Cerebellar cortex (tissue), 1 donor: ENCODE measurements around the gene EXOC3.
"Not testable (repeated sequence)": the region's sequence is repeated elsewhere in the genome, so short reads cannot be mapped to it uniquely, and the experiment has no call there.

Experiments used
- DNase-seq: peaks from one replicate; pipeline ENCODE4 v3.0.0-alpha.2; 2015; ENCODE audit warnings: low spot score

EXOC3 gene

DNA sequence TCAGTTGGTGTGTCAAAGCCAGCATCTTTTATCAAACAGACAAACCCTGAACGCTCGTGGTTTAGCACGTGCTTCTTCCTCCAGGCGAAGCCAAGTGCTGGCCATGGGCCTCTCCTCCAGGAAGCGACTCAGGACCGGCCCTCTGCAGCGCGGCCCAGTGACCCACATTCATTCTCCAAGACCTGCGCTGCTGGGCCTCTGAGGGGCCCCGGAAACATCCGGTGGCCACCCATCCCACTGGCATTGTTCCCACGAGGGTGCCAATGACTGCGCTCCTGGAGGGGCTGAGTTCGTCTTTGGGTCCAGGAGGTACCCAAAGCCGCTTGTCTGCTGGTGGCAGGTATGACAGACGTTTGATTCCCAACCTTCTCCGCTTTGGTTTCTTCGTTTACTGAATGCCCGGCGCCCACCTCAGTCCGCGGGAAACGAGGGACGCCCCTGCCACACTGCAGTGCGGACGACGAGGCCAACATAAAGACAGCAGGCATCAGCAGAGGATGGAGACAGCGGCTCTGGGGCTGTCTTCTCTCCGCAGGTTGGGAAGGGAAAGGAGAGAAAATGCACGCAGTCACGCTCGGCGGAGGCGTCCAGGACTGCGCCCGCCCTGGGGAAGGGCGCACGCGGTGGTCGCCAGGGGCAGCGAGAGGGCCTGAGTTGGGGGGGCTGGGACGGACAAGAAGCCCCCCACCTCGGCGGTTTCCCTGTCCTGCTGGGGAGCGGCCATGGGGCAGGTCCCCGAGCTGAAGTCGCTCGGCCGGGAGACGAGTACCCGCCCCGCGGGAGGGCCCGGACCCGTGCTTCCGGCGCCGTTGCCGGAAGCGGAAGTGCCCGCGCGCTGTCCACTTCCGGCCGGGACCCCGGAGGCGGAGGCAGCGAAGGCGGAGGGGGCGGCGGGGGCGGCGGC is at the start of gene EXOC3:
Gene EXOC3, plus strand, starts transcription at position 842 of the 904 bp plus-strand sequence. CDS start 3,030 bp downstream, outside the sequence.
- peak; percentile 58 for DNase-seq

DNA sequence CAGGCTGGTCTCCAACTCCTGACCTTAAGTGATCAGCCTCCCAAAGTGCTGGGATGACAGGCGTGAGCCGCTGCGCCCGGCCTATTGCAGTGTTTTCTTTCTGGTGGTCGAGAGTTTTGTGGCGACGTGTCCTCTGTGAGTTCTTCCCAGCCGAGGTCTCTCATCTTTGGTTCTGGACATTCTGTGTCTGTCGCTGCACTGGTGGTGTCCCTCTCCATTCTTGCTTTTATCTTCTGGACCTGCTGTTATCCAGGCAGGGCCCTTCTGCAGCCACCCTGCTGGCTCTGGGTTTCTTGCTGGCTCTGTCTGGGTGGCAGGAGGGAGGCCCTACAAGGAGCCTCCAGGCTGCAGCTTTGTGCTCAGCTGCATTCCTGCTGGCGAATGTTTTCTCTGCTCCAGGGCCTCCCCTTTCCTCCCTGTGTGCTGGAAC is 49.1 kb upstream of the EXOC3 start:
- DNase-seq = no peak

DNA sequence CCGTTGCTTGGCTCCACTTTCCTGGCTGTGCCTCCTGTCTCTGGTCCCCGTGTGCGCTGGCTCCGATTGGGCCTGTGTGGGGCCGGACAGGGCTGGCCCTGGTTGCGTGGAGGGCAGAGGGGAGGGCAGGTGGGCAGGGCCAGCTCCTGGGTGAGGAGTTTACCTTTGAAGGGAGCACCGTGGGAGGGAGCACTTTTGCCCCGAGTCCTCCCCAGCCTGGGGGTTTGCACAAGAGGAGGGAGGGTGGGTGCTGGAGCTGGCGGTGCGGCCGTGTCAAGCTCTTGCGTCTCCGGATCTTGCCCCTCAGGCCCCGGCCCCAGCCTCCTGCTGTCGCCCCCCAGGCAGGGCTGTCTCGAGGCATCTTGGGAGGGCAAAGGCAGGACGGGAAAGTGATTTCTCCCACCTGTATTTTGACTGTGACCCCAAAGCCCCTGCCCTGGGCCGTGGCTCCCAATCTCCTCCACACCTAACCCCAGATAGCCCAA is 48.3 kb upstream of the EXOC3 start:
- no peak for DNase-seq

DNA sequence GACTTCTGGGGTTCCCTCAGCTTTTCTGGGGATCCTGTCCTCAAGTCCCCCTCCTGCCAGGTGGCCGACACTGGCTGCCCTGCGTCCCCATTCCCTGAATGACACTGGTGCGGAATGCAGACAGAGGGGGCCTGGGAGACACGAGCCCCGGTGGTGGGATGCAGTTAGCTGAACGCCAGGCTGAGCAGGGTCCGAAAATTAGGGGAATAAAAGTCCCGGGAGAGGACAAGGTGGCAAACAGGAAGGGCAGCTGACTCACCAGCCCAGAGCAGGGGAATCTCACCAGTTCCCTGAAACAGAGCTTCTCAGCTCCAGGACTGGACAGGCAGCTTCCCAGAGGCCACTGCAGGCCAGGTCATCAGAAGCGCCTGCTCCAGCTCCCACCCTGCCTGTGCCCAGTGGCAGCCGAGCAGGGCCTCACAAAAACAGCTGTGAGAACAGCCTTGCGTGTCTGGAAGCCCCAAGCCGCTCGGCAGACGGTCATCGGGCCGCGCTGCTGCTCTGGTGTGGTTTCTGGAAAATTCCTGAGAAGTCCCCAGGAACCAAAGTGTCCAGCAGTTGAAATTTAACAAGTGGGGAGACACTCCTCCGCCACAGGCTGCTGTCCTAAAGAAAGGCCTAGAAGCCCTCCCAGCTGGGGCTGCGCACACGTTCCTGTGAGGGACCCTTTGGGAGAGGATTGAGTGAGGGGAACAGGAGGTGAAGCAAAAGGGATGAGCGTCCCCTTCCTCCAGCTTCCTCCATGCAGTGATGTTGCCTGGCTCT is 47.6 kb upstream of the EXOC3 start:
- DNase-seq = no peak

DNA sequence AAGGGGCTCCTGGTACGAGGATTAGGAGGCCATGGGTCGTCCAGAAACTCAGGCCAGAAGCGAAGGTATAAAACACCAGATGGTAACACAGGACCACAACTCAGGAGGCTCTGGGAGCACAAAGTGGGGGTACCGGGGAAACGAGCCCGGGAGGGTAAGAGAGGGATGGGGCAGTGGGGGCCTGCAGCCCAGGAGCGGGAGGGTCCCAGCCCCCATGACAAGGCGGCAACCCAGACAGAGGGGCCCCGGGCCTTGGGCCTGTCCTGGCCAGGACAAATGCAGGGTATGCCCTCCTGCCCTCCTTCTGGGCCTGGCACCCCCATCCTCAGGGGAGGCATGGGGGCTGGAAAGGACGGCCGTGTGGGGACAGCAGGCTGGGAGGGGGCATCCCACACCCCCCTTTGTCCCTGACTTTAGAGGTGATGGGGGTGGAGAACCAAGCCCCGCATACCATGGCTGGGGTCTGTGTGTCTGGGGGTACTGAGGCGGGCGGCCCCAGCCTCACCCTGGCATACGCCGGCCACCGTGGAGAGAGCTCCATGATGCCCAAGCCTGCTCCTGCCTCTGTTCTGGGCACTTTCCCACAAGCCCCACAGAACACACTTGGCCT is 47.0 kb upstream of the EXOC3 start:
- no peak for DNase-seq

DNA sequence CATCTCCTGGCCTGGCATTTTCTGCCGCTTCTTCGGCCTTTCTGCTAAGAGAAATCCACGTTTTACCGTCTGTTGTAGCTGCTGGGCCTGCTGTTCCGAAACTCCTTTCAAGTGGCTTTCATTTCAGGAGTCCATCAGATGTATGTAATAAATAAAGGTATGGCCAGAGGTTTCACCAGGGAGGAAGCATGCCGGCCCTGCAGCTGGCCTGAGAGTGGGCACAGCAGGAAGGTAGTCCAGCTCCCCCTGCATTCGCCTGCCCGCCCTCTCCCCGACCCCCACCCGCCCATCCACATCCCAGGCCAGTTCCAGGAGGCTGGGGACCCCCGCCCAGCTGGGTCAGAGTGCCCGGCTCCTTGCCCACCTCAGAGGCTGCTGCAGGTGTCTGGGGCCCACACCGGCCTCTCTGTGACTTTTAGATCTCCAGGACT is 46.4 kb upstream of the EXOC3 start:
- no peak for DNase-seq

DNA sequence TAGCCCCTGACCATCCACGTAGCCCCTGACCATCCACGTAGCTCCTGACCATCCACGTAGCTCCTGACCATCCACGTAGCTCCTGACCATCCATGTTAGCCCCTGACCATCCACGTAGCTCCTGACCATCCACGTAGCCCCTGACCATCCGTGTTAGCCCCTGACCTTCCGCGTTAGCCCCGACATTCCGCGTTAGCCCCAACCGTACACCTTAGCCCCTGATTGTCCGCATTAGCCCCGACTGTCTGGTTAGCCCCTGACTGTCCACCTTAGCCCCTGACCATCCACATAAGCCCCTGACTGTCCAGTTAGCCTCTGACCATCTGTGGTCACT is 44.9 kb upstream of the EXOC3 start:
- not testable (repeated sequence) for DNase-seq

DNA sequence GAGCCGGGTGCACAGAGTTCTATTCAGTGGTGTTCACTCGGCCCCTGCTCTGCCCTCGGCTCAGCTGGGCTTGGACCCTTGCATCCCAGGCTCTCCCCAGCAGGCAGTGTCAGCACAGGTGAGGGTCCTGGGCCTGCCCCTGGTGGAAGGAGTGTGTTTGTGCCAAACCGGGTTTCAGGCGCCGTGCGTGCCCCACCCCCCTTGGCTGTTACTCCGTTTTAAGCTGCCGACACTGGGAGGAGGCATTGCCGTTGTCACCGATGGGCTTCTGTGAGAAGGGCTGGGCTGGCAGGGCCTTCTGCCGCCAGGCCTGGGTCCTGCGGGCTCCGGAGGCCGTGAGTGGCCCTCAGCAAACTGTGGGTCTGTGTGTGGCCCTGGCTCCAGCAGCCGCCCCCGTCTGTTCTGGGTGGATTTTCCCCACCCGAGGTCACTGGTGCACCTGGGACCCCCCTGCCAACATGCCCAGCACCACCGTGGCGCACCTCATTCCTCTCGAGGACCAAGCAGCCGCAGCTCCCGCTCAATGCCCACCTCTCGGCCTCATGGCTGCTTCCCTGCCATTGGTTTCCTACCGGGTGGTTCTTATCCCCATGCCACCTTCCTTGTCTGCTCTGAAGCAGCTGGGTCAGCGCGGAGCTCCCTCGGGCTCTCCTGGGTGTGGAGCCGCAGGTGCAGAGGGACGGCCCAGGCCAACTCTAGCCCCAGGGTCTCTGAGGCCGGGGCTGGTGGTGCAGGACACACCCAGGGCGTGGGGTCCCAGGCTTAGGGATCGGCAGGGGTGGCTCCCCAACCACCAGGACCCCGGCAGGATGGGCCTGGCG is 44.3 kb upstream of the EXOC3 start:
- no peak for DNase-seq

DNA sequence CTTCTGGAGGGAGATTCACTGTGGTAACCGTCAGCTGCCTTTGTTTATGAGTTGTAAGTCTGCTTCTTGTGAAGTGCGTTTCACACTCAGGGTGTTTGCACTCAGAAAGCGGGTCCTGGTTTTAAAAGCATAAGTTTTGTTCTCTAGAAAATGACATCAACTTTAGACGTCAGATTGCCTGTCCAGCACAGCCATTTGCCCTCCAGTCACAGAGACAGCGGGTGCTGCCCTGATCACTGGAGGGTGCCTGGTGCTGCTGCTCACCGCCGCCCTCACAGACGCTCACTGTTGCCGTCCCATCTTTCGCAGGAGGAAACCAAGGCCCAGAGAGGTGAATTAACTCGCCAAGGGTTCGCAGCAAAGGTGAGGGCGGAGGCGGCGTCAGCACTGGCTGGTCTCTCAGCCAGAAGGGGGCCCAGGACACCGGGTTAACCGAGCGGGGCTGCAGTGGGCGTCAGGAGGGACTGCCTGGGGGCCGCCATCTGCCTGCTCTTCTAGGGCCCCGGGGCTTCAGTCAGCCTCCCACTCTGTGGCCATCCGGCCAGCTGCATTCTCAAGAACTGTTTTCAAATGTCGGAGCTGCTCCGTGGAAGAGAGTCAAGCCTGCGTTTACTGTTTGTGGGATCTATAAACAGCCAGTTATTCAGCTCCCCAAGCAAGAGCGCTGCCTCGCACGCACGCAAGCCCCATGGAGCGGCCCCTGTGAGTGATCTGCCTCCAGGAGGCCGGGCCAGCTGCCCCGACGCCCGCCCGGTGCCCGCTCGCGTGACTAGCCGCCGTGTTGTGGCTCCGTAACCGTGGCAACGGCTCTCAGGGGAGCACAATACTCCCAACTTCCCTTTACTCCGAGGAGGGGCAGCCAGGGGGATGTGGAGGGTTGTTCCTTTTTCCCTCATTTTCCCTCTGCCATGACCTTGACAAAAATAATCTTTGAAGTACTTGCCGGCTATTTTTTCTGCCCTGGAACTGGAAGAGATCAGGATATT is 43.4 kb upstream of the EXOC3 start:
- no peak for DNase-seq

DNA sequence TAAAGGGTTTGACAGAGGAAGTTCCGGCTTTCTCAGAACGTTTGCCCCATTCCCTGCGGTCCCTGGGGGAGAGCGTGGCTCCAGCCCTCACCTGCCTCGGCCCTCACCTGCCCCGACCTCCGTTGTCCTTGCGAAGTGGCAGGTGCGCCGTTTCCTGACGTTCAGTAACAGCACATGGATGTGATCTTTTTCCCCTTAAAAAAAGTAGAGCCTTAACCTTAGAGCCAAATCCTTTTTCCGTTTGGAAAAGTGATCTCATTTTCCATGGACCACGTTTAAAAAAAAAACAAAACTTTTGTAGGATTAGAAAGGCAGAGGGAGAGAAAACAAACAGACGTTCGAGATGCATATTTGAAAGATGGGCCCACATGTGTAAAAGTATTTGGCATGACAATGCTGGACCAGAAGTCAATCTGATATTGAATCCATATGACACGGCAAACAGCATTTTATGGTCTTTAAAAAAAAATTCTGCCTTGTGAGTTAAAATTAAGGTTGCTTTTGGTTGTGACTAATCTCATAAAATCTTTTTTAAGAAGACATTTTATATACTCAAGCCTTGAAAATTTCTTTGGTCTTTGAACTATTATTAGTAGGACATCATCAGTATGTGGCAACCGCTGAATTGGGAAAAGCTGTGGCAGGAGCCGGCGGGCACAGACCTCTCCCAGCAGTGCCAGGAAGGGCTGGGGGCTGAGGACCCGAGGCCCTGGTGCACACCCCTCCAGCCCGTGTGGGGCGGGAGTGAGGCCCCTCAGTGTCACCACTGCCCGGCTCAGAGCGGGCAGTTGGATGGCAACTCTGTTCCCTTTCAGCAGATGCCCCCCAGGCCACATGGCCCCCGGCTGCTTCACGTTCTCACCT is 42.5 kb upstream of the EXOC3 start:
- DNase-seq = no peak

DNA sequence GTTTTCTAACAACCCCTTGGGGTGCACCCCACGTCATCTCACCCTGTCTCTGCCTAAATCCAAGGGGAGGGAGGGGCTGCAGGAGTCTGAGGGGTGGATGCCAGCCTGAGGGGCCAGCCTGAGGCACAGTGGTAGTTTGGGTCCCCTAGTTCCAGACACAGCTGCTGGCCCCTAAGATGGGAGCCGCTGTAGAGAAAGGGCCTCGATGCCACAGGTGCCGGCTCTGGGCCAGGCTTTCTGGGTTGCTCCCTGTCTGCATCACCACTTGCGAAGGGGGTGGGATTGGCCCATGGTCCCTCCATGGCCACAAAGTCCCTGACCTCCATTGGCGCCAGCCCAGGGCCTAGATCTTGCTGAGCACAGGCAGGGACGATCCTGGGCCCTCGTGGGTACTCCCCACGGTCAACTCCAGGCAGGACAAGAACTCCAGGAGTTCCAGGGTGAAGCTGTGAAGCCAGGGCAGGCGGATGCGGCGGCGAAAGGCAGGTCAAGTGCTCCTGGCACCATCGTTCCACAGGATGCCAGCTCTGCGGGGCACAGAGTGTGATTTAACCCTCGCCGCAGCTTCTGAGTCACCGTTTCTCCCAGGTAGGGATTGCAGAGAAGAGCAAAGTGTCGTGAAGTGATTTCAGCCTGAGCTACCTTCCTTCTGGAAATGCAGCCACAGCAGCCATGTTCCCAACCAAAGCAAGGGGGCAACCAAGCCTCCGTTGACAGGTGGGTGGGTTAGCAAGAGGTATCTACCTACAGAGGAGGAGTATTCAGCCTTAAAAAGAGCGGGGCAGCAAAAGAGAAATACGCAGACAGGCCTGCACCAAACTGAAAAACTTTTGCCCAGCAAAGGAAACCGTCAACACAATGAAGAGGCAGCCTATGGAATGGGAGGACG is 41.6 kb upstream of the EXOC3 start:
- DNase-seq = no peak

DNA sequence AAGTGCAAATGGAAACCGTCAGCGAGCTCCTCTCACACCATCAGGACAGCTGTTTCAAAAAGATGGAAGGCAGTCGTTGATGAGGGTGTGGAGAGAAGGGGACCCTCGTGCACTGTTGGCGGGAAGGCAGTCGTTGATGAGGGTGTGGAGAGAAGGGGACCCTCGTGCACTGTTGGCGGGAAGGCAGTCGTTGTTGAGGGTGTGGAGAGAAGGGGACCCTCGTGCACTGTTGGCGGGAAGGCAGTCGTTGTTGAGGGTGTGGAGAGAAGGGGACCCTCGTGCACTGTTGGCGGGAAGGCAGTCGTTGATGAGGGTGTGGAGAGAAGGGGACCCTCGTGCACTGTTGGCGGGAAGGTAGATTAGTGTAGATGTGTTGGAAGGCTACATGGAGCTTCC is 40.8 kb upstream of the EXOC3 start:
- not testable (repeated sequence) for DNase-seq

DNA sequence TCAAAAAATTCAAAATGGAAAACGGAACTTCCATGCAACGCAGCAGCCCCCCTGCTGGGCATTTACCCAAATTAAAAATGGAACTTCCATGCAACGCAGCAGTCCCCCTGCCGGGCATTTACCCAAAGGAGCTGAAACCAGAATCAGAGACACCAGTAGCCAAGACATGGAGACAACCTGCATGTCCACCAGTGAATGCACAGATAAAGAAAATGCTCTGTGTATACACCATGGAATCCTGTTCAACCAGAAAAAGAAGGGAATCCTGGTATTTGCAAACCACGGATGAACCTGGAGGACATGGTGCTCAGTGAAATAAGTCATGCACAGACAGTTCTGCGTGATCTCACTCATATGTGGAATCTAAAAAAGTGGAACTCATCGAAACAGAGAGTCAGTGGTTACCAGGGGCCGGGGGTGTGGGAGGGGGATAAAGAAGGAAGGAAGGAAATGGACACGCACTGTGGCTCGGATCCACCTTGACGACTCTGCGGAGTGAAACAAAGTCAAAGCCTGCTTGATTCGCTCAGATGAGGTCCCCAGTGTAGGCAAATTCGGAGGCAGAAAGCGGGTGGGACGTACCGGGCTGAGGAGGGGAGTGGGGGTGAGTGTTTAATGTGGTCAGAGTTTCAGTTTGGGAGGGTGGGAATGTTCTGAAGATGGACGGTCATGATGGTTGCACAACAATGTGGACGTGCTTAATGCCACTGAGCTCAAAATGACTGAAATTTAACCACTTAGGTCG is 40.2 kb upstream of the EXOC3 start:
- DNase-seq = no peak

DNA sequence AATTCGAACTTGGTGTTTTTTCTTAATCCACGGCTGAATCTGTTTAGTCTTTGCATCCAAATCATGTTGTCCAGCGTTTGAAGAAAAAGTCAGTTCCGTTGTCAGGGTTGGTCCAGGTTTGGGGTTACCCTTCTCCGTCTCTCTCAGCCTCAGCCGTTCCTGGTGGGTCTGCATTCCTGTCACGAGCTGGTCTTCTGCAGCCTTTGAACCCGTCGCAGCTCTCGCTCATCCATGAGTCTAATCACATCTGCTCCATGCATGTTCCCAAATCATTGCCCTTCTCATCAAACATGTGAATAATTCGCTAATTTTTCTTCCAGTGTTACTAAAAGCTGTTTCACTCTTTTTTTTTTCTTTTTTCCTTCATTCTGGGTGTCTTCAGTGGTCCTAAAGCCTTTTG is 39.0 kb upstream of the EXOC3 start:
- no peak for DNase-seq

DNA sequence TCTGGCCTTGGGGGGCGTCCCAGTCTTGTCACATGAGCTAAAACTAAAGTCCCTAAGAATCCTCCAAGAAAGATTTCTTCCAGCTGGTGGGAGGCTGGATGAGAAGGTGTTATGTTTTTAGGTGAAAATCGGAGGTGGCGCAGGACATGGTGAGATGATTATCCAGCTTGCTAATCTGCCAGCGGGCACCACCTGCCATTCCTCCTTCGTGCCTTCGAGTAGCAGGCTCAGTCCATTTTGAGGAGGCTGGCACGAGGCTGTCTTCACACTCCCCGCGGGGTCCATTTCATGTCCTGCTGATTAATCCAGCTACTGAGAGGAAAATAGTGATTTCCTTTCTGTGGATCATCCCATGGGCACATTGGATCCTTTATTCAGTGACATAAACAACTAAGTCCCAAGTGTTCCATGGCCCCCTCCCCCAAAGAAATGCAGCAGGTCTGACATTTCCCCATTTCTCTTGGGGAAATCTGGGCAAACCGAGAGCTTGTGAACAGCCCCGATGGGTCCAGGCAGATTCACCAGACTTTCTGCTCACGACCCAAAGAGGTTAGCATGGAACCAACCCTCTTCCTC is 38.2 kb upstream of the EXOC3 start:
- no peak for DNase-seq

DNA sequence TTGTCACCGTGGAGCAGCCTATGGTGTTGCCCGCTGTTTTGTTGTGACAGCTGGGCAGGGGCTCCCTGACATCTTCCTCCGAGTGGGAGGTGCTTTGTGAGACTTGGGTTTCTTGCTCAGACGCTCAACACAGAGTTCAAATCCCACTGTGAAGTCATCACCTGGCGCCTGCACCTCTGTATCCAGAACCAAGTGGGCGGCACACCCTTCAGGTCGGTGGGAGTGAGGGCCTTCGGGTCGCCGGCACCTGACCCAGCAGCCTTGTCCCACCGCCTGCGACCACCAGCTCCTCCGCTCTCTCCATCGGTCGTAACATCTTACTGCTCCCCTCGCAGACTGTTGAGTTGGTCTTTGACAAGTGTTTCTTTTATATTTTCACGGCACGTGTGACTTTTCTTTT is 37.6 kb upstream of the EXOC3 start:
- DNase-seq = no peak

DNA sequence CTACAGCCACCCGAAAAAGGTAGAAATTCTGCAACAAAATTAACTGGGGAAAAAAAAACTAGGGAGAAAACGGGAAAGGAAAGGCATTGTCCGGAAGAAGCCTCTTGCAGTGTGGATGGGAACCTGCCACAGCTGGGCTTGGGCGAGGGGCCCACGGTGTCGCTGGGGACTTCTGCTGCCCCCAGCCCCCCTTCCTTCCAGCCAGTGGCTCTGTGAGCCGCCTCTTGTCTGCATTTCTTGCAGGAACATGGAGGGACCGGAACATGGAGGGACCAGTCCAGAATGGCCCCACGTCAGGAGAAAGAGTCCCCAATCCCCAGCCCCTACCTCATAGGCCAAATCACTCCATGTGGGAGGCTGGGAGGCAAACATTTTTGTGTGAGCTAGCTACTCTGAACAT is 36.9 kb upstream of the EXOC3 start:
- DNase-seq = no peak
